HT-29 (cell line): ENCODE results near the gene SWSAP1. TPM values are rescaled to one million over a fixed set of nuclear protein-coding genes. Genes with fewer than 3 reads are reported as not detected.
A peak's percentile ranks its signal among the peaks of the same experiment; 100 is the strongest.
"Not testable (repeated sequence)": the region's sequence is repeated elsewhere in the genome, so short reads cannot be mapped to it uniquely, and the experiment has no call there.

Experiments
- DNase-seq: peaks from one replicate; pipeline ENCODE4 v3.0.0-alpha.2; 2015; ENCODE audit warnings: low spot score
- total RNA-seq: library from RNA; depleted of rRNA; stranded (reverse); fragments of >200 nt; shearing (Covaris generic); gene quantifications from 2 replicates; pipeline ENCODE4 v1.2.3, GENCODE V29; 2014

Gene SWSAP1
- total RNA-seq, 1 experiment from 2014 or later, result 5.4 TPM

GRCh38 chr19:11354102-11354501, 20.4 kb upstream of the SWSAP1 start:
- DNase-seq, result not testable (repeated sequence)

GRCh38 chr19:11355160-11356073, 19.0 kb upstream of the SWSAP1 start, which contains the start of gene PLPPR2:
PLPPR2 (plus strand) TSS chr19:11355432; CDS start chr19:11357674, 2,242 bp downstream.
- DNase-seq, result peak; percentile 67

GRCh38 chr19:11356074-11356397, 18.4 kb upstream of the SWSAP1 start:
- no peak for DNase-seq

DNA sequence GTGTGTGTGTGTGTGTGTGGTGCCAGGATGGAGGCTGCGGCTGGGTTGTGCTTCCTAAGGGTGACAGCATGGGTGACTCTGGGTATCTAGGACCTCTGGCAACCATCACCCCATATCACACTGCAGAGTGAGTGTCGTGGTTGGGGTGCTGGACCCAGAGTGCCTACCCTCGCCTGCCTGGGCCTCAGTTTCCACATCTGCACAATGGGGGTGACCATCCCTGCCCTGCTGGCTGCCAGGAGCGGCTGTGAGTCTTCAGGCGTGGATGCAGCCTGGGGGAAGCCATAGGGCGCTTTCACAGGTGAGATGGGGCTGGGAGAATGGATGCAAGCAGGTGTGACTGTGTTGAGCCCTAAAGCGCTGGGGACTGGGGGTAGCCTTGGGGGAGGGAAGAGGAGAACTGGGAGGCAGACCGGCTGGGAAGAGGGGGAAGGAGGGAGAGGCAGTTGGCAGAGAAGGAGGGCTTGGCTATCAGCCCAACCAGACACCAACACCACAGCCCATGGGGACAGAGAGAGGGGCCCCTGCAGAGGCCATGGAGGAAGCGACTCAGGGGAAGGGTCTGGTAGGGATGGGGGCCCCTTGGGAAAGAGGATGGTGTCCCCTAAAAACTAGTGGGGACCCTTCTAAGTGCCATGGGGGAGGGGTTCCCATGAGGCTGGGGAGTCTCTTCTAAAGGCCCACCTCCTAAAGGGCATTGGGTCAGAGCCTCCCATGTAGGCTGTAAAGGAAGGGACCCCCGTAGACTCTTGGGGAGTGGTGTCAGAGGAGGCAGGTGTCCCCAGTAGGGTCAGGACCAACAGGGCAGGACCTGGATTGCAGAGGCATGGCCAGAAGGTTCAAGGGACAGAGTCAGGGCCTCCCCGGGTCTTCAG, 17.6 kb upstream of the SWSAP1 start:
- no peak for DNase-seq

GRCh38 chr19:11359421-11359820, 15.0 kb upstream of the SWSAP1 start:
- no peak for DNase-seq

GRCh38 chr19:11361037-11361770, 13.3 kb upstream of the SWSAP1 start:
- DNase-seq, result peak; percentile 57

DNA sequence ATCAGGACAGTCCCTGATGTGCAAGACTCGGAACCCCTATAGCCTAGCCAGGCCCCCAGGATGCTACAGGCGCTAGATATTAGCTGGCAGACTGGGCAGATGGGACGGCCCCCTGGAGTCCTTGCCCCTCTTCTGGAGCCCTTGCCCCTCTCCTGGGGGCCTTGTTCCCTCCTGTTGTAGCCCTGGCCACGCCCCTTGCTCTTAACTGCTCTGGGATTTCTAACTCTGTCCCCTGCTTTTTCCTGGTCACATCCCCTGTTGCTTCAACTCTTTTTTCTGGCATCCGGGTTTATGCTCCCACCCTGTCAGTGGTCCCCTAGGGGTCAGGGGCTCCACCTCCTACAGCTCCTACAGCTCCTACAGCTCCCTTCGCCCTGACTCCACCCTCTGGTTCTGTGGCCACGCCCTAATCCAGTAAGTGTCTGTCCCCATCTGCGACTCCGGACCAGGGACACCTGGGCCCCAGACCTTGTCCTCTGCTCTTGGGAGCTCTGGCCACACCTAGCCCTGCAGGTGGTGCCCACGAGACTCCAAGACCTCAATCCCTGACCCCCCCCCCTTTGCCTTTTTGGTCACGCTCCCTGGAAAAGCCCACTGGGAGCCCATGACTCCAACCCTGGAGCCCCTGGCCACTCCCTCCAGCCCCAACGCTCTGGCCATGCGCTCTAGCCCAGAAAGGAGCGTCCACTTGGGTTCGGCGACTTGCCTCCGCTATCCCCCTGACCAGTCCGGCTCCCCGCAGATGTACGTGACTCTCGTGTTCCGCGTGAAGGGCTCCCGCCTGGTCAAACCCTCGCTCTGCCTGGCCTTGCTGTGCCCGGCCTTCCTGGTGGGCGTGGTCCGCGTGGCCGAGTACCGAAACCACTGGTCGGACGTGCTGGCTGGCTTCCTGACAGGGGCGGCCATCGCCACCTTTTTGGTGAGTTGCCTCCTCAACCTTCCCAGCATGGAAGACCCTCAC, 12.4 kb upstream of the SWSAP1 start:
- DNase-seq, result no peak

GRCh38 chr19:11363881-11364280, 10.6 kb upstream of the SWSAP1 start:
- DNase-seq, result no peak

GRCh38 chr19:11364296-11364904, 10.1 kb upstream of the SWSAP1 start:
- DNase-seq, result no peak

DNA sequence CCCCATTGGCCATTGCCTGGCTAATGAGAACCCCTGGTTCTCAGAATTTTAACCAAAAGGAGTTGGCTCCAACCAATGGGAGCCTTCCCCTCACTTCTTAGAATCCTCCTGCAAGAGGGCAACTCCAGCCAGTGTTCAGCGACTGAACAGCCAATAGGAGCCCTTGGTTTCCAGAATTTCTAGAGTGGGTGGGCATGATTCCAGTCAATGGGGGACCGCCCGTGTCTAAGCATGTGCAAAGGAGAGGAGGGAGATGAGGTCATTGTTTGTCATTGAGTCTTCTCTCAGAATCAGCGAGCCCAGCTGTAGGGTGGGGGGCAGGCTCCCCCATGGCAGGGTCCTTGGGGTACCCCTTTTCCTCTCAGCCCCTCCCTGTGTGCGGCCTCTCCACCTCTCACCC, 9.5 kb upstream of the SWSAP1 start:
- DNase-seq, result no peak

GRCh38 chr19:11365557-11366117, 8.8 kb upstream of the SWSAP1 start:
- DNase-seq, result no peak

DNA sequence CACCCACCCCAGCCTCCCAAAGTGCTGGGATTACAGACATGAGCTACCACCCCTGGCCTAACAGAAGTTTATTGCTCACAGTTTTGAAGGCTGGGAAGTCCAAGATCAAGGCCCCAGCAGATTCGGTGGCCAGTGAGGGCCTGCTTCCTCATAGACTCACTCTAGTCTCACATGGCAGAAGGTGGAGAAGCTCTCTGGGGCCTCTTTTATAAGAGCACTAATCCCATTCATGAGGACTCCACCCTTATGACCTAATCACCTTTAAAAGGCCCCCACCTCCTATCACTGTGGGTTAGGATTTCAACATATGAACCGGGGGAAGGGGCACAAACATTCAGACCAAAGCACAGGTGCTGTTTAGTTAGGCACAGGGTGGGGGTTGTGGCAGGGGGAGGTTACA, 6.9 kb upstream of the SWSAP1 start:
- no peak for DNase-seq

DNA sequence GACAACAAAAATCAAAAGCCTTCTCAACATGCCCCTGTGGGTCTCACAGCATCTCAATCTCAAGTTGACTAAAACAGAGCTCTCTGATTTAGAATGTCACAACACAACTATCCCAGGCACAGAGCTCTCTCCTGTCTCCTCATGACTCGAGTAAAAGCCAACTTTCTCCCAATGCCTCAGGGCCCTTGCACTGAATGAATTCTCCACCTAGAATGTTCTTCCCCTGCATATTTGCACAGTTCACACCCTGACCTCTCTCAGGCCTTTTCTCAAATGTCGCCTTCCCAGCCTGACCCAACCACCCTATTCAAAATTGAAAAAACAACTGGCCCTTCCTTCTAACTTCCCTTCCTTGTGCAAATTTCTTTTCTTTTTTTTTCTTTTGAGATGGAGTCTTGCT, 3.7 kb upstream of the SWSAP1 start:
- DNase-seq, result no peak

- peak; percentile 46 for DNase-seq
Measured at GRCh38 chr19:11373166-11373884, 1.1 kb upstream of the SWSAP1 start.

DNA sequence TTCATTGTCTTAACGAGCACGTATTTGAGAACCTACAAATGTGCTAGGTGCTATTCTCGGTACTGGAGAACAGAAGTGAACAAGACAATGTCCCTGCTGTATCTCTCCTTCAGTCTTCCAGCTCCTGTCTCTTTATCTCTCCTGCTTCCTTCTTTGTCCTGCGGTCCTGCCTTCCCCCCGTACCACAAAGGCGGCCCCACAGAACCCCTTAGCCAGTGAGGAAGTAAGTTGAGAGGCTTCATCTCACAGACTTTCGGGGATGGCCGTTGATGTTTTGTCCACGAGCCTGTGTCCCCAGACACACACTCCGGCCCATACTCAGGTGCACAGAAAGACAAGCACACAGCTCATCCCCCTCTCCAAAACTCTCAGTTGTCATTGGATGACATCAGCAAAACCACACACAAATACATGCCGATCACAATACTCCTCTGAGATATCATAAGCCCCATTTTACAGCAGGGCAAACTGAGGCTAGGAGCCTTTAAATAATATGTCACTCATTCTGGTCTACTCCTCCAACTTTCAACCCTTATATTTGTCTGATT, 507 bp upstream of the SWSAP1 start:
- DNase-seq, result no peak

DNA sequence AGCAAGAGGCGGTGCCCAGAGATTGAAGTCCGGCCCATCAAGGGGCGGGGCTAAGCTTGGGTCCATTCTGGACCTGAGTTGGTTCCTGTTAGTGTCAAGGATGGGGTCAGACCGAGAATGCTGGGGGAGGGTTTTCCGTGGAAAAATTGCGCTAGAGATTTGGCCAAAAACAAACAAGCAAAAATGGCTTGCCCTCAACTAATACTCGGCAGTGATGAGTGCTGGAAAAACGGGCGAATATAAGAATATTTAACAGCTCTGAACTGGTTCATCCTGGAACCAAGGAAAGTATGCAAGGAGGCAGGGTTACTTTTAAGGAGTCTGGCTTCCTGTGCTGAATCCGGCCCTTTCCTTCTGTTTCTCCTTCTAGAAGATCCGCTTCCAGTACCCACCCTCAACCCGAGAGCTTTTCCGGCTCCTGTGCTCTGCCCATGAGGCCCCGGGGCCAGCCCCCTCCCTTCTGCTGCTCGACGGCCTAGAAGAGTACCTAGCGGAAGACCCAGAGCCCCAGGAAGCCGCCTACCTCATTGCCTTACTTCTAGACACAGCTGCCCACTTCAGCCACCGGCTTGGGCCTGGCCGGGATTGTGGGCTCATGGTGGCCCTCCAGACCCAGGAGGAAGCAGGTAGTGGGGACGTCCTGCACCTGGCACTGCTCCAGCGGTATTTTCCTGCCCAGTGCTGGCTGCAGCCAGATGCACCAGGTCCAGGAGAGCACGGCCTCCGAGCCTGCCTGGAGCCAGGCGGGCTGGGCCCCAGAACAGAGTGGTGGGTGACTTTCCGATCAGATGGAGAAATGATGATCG, 880 bp downstream of the SWSAP1 start:
- DNase-seq, result no peak

GRCh38 chr19:11377237-11377636, 2.8 kb downstream of the SWSAP1 start:
- DNase-seq, result peak; percentile 25

- DNase-seq, result no peak
Measured at GRCh38 chr19:11377756-11378155, 3.3 kb downstream of the SWSAP1 start.
